Immature natural killer cell (primary cell): ENCODE results near the gene NEURL1B. TPM values are rescaled to one million over a fixed set of nuclear protein-coding genes. Genes with fewer than 3 reads are reported as not detected.
"Not testable (repeated sequence)": the region's sequence is repeated elsewhere in the genome, so short reads cannot be mapped to it uniquely, and the experiment has no call there.

Source experiments
- DNase-seq, 3 donors: peaks; one replicate each; pipeline ENCODE4 v3.0.0; 2022; ENCODE audit warnings: mixed read lengths in 1 of 3
- H3K27ac Mint-ChIP-seq, 6 donors: one replicate each; pipeline ENCODE4 v1.8.0; 2020; ENCODE audit warnings: mixed read lengths in 6 of 6, mild to moderate bottlenecking in 5 of 6, inconsistent platforms in 4 of 6, moderate library complexity in 3 of 6
- H3K27me3 Mint-ChIP-seq, 3 donors: one replicate each; pipeline ENCODE4 v1.8.0; 2020 to 2021; ENCODE audit warnings: low read depth in 3 of 3, mild to moderate bottlenecking in 3 of 3, mixed read lengths in 3 of 3, moderate library complexity in 3 of 3, inconsistent platforms in 1 of 3
- H3K36me3 Mint-ChIP-seq, 3 donors: one replicate each; pipeline ENCODE4 v1.8.0; 2020; ENCODE audit warnings: mixed read lengths in 3 of 3, inconsistent platforms in 2 of 3, mild to moderate bottlenecking in 2 of 3
- H3K4me1 Mint-ChIP-seq, 2 donors: one replicate each; pipeline ENCODE4 v1.8.0; 2020; ENCODE audit warnings: inconsistent platforms in 2 of 2, mild to moderate bottlenecking in 2 of 2, mixed read lengths in 2 of 2, moderate library complexity in 1 of 2
- H3K4me3 Mint-ChIP-seq, 5 donors: one replicate each; pipeline ENCODE4 v1.8.0; 2020; ENCODE audit warnings: mild to moderate bottlenecking in 5 of 5, mixed read lengths in 5 of 5, inconsistent platforms in 3 of 5, moderate library complexity in 3 of 5
- H3K9me3 Mint-ChIP-seq, 6 donors: one replicate each; pipeline ENCODE4 v1.8.0; 2020; ENCODE audit warnings: mild to moderate bottlenecking in 6 of 6, mixed read lengths in 6 of 6, inconsistent platforms in 4 of 6, moderate library complexity in 3 of 6
- polyA plus RNA-seq, 3 donors: library from polyadenylated mRNA; unstranded; fragments of 300-500 nt; fragmentation: Illumina TruSeq; gene quantifications; one replicate each; pipeline ENCODE4 v1.2.3, GENCODE V29; 2021

Gene NEURL1B
- polyA plus RNA-seq, 3 donors from 2014 or later, result 0.09 TPM; not detected in 2

- Mint-ChIP-seq H3K27me3 (peaks cover 7 to 12% (median 7%) of the 10 kb centered on the region in 3 donors), H3K4me3 (no peak overlapping the region), H3K4me1 (peaks cover 8 to 13% of the 10 kb centered on the region in 2 donors), H3K36me3 (no peaks in the 10 kb centered on the region), H3K27ac (no peak overlapping the region), H3K9me3 (no peaks in the 10 kb centered on the region)
- no peak for DNase-seq
Measured at GRCh38 chr5:172644711-172645110, 3.6 kb downstream of the NEURL1B start.

GRCh38 chr5:172645271-172646055 lies 4.4 kb downstream of the NEURL1B start:
- Mint-ChIP-seq H3K27ac (no peak overlapping the region), H3K4me3 (no peak overlapping the region)
- no peak for DNase-seq

GRCh38 chr5:172646716-172647285 lies 5.7 kb downstream of the NEURL1B start:
- no peaks in the 10 kb centered on the region for H3K36me3 Mint-ChIP-seq
- no peaks in the 10 kb centered on the region for H3K9me3 Mint-ChIP-seq
- H3K27me3 Mint-ChIP-seq, result peaks cover 1 to 6% (median 2%) of the 10 kb centered on the region in 3 donors
- no peak for DNase-seq
- no peak overlapping the region for H3K27ac Mint-ChIP-seq
- no peak overlapping the region for H3K4me3 Mint-ChIP-seq
- H3K4me1 Mint-ChIP-seq, result peaks cover 0 to 5% of the 10 kb centered on the region in 2 donors

More at GRCh38 chr5:172645271-172646055, 4.4 kb downstream of the NEURL1B start:
- Mint-ChIP-seq H3K27me3 (peaks cover 2 to 6% (median 3%) of the 10 kb centered on the region in 3 donors), H3K36me3 (no peaks in the 10 kb centered on the region), H3K9me3 (no peaks in the 10 kb centered on the region), H3K4me1 (peaks cover 3 to 8% of the 10 kb centered on the region in 2 donors)

GRCh38 chr5:172647352-172648012 lies 6.4 kb downstream of the NEURL1B start:
- H3K27ac Mint-ChIP-seq, result no peak overlapping the region
- H3K4me1 Mint-ChIP-seq, result peaks cover 0 to under 1% of the 10 kb centered on the region in 2 donors
- H3K36me3 Mint-ChIP-seq, result no peaks in the 10 kb centered on the region
- no peak for DNase-seq
- peaks cover 1 to 3% (median 2%) of the 10 kb centered on the region in 3 donors for H3K27me3 Mint-ChIP-seq
- H3K4me3 Mint-ChIP-seq, result no peak overlapping the region
- no peaks in the 10 kb centered on the region for H3K9me3 Mint-ChIP-seq

GRCh38 chr5:172648013-172648381 lies 6.9 kb downstream of the NEURL1B start:
- Mint-ChIP-seq H3K4me3 (no peak overlapping the region), H3K36me3 (no peaks in the 10 kb centered on the region), H3K27ac (no peak overlapping the region), H3K4me1 (no peaks in the 10 kb centered on the region), H3K9me3 (no peaks in the 10 kb centered on the region), H3K27me3 (peaks cover under 1 to 3% (median 2%) of the 10 kb centered on the region in 3 donors)
- DNase-seq, result no peak

- H3K36me3 Mint-ChIP-seq, result no peaks in the 10 kb centered on the region
Measured at GRCh38 chr5:172648755-172649154, 7.7 kb downstream of the NEURL1B start.

GRCh38 chr5:172656496-172656895 lies 15.4 kb downstream of the NEURL1B start:
- H3K36me3 Mint-ChIP-seq, DNase-seq, H3K27ac Mint-ChIP-seq, H3K4me1 Mint-ChIP-seq, H3K27me3 Mint-ChIP-seq, H3K4me3 Mint-ChIP-seq: not testable (repeated sequence)
- peaks cover 0 to 11% (median 2%) of the 10 kb centered on the region in 6 donors for H3K9me3 Mint-ChIP-seq

More at GRCh38 chr5:172648755-172649154, 7.7 kb downstream of the NEURL1B start:
- DNase-seq, result no peak
- Mint-ChIP-seq H3K4me1 (no peaks in the 10 kb centered on the region), H3K27me3 (peaks cover 0 to 3% (median 2%) of the 10 kb centered on the region in 3 donors), H3K27ac (no peak overlapping the region), H3K9me3 (no peaks in the 10 kb centered on the region), H3K4me3 (no peak overlapping the region)

GRCh38 chr5:172657524-172658233 lies 16.6 kb downstream of the NEURL1B start:
- DNase-seq, H3K4me3 Mint-ChIP-seq, H3K27me3 Mint-ChIP-seq, H3K36me3 Mint-ChIP-seq, H3K4me1 Mint-ChIP-seq, H3K27ac Mint-ChIP-seq: not testable (repeated sequence)
- peaks cover 0 to 11% (median 2%) of the 10 kb centered on the region in 6 donors for H3K9me3 Mint-ChIP-seq

GRCh38 chr5:172658391-172658790 lies 17.3 kb downstream of the NEURL1B start:
- no peaks in the 10 kb centered on the region for H3K4me1 Mint-ChIP-seq
- peaks cover 0 to 11% (median 2%) of the 10 kb centered on the region in 6 donors for H3K9me3 Mint-ChIP-seq
- H3K36me3 Mint-ChIP-seq, result peaks cover 0 to 7% (median 0%) of the 10 kb centered on the region in 3 donors
- no peak overlapping the region for H3K27ac Mint-ChIP-seq
- H3K27me3 Mint-ChIP-seq, result peaks cover 1 to 4% (median 2%) of the 10 kb centered on the region in 3 donors
- H3K4me3 Mint-ChIP-seq, result no peak overlapping the region
- DNase-seq, result no peak

GRCh38 chr5:172658961-172659501 lies 18.0 kb downstream of the NEURL1B start:
- H3K9me3 Mint-ChIP-seq, result peaks cover 0 to 11% (median 2%) of the 10 kb centered on the region in 6 donors
- no peak for DNase-seq
- H3K4me3 Mint-ChIP-seq, result no peak overlapping the region
- no peaks in the 10 kb centered on the region for H3K4me1 Mint-ChIP-seq
- H3K36me3 Mint-ChIP-seq, result peaks cover 0 to 7% (median 0%) of the 10 kb centered on the region in 3 donors
- H3K27me3 Mint-ChIP-seq, result peaks cover 1 to 4% (median 2%) of the 10 kb centered on the region in 3 donors
- H3K27ac Mint-ChIP-seq, result no peak overlapping the region

GRCh38 chr5:172659570-172659908 lies 18.5 kb downstream of the NEURL1B start:
- peaks cover 1 to 4% (median 2%) of the 10 kb centered on the region in 3 donors for H3K27me3 Mint-ChIP-seq
- no peak for DNase-seq
- H3K27ac Mint-ChIP-seq, result no peak overlapping the region
- H3K4me3 Mint-ChIP-seq, result no peak overlapping the region
- no peaks in the 10 kb centered on the region for H3K4me1 Mint-ChIP-seq
- H3K9me3 Mint-ChIP-seq, result peaks cover 0 to 11% (median 1%) of the 10 kb centered on the region in 6 donors
- H3K36me3 Mint-ChIP-seq, result peaks cover 0 to 7% (median 0%) of the 10 kb centered on the region in 3 donors

GRCh38 chr5:172659909-172660628 lies 19.0 kb downstream of the NEURL1B start:
- H3K27me3 Mint-ChIP-seq, result peaks cover 1 to 2% (median 1%) of the 10 kb centered on the region in 3 donors
- DNase-seq, result no peak
- peaks cover 0 to 11% (median 1%) of the 10 kb centered on the region in 6 donors for H3K9me3 Mint-ChIP-seq
- peaks cover 0 to 7% (median 0%) of the 10 kb centered on the region in 3 donors for H3K36me3 Mint-ChIP-seq
- H3K27ac Mint-ChIP-seq, result no peak overlapping the region
- no peak overlapping the region for H3K4me3 Mint-ChIP-seq
- H3K4me1 Mint-ChIP-seq, result no peaks in the 10 kb centered on the region

GRCh38 chr5:172660974-172661373 lies 19.9 kb downstream of the NEURL1B start:
- no peak overlapping the region for H3K27ac Mint-ChIP-seq
- no peak for DNase-seq
- peaks cover 0 to 5% (median 0%) of the 10 kb centered on the region in 3 donors for H3K36me3 Mint-ChIP-seq
- H3K9me3 Mint-ChIP-seq, result peaks cover 0 to 3% (median under 1%) of the 10 kb centered on the region in 6 donors
- no peaks in the 10 kb centered on the region for H3K4me1 Mint-ChIP-seq
- H3K27me3 Mint-ChIP-seq, result peaks cover 0 to under 1% (median 0%) of the 10 kb centered on the region in 3 donors
- H3K4me3 Mint-ChIP-seq, result no peak overlapping the region
